GM12878 (cell line): ENCODE data around the gene LILRB5. TPM values are rescaled to one million over a fixed set of nuclear protein-coding genes. Genes with fewer than 3 reads are reported as not detected.

ENCODE experiments used
- ATAC-seq: fragments of 200-7000 bp; cut with Tn5 transposase; 3 replicates; pipeline ENCODE4 v1.9.1; 2020; ENCODE audit warnings: mild to moderate bottlenecking, moderate library complexity
- BruUV-seq: library from RNA; stranded (reverse); fragments of 400-500 nt; replicated peaks from 2 replicates; lab custom pipeline; 2021; lab: Mats Ljungman, UMichigan
- CTCF ChIA-PET: fragments of 300-600 bp; sonication (Branson Sonifier 250); formaldehyde crosslinking; extraction: SDS; loops from one replicate; lab custom pipeline; 2021; ENCODE audit warnings: inconsistent platforms; lab: Yijun Ruan, JAX
- POLR2A ChIA-PET: fragments of 350-600 bp; formaldehyde crosslinking; extraction: SDS; loops from one replicate; lab custom pipeline; 2021; ENCODE audit warnings: inconsistent platforms; lab: Charles Lee
- RAD21 ChIA-PET: fragments of 300-600 bp; sonication (Branson Sonifier 250); formaldehyde crosslinking; loops from one replicate; lab custom pipeline; 2023; ENCODE audit warnings: antibody characterized with exemption; ENCODE audit not compliant: unreplicated experiment; lab: Charles Lee
- SMC1A ChIA-PET: fragments of 300-600 bp; sonication (Branson Sonifier 250); formaldehyde crosslinking; loops from one replicate; lab custom pipeline; 2023; ENCODE audit not compliant: unreplicated experiment, uncharacterized antibody; lab: Charles Lee
- DNase-seq: peaks from one replicate; pipeline ENCODE4 v3.0.0-alpha.2; 2011; ENCODE audit warnings: low read depth, low spot score
- FAIRE-seq: peaks from 3 replicates; lab custom pipeline; 2011; peaks lifted over from hg19 to GRCh38; lab: Jason Lieb, UNC
- H2AFZ ChIP-seq: 2 replicates; pipeline ENCODE4 v1.6.0; 2011; ENCODE audit warnings: low read depth, low read length, control low read depth; ENCODE audit not compliant: control insufficient read depth
- H3K27ac ChIP-seq: 2 replicates; pipeline ENCODE4 v1.5.1; 2011; ENCODE audit warnings: control low read depth; ENCODE audit not compliant: control insufficient read depth, insufficient read depth
- H3K27me3 ChIP-seq, 2 experiments: replicated peaks in 1 of 2; 2 replicates each; pipeline versions ENCODE4 v1.6.0 to v1.6.1; 2011; ENCODE audit warnings: low read length in 1 of 2; ENCODE audit not compliant: control insufficient read depth in 2 of 2, insufficient read depth in 2 of 2
- H3K36me3 ChIP-seq, 2 experiments: 2 replicates each; pipeline ENCODE4 v1.5.1; 2011; ENCODE audit warnings: low read length in 1 of 2; ENCODE audit not compliant: control insufficient read depth in 2 of 2, insufficient read depth in 2 of 2
- H3K4me1 ChIP-seq: 2 replicates; pipeline ENCODE4 v1.6.1; 2011; ENCODE audit warnings: mild to moderate bottlenecking, low read length, moderate library complexity, mixed read lengths; ENCODE audit not compliant: control insufficient read depth, insufficient read depth
- H3K4me2 ChIP-seq: 2 replicates; pipeline ENCODE4 v1.6.0; 2011; ENCODE audit warnings: control low read depth; ENCODE audit not compliant: control insufficient read depth, insufficient read depth
- H3K4me3 ChIP-seq: fragments of 200-600 bp; sonication (generic); 2 replicates; pipeline ENCODE4 v1.5.1; 2016
- H3K79me2 ChIP-seq: 2 replicates; pipeline ENCODE4 v1.6.0; 2011; ENCODE audit warnings: low read length; ENCODE audit not compliant: control insufficient read depth, insufficient read depth
- H3K9ac ChIP-seq: 2 replicates; pipeline ENCODE4 v1.8.0; 2011; ENCODE audit warnings: low read length, control low read depth, mixed read lengths; ENCODE audit not compliant: control insufficient read depth, insufficient read depth
- H3K9me3 ChIP-seq: replicated peaks from 3 replicates; pipeline ENCODE4 v1.5.1; 2011; ENCODE audit warnings: mild to moderate bottlenecking, low read length; ENCODE audit not compliant: control insufficient read depth, insufficient read depth
- H4K20me1 ChIP-seq: 2 replicates; pipeline ENCODE4 v1.6.0; 2011; ENCODE audit not compliant: control insufficient read depth, insufficient read depth
- ATF3 ChIP-seq: IDR thresholded peaks from 2 replicates; pipeline ENCODE4 v1.6.1; 2011; ENCODE audit warnings: low read depth, mild to moderate bottlenecking, low read length, moderate library complexity, borderline replicate concordance; ENCODE audit errors: extremely low read depth
- BACH1 ChIP-seq: fragments of 450-650 bp; IDR thresholded peaks from 2 replicates; pipeline ENCODE4 v1.6.1; 2017; ENCODE audit warnings: mild to moderate bottlenecking, borderline replicate concordance
- BHLHE40 ChIP-seq, 2 experiments: fragments of 450-650 bp in 1 of 2; IDR thresholded peaks; 2 replicates each; pipeline ENCODE4 v1.6.1; 2011 to 2017; ENCODE audit warnings: low read depth in 2 of 2, borderline replicate concordance in 1 of 2, improper control_type of control experiment in 1 of 2, low read length in 1 of 2, mild to moderate bottlenecking in 1 of 2
- EGR1 ChIP-seq, 2 experiments: IDR thresholded peaks; 1 replicate in 1 of 2; 2 replicates in 1 of 2; pipeline ENCODE4 v1.6.1; 2011 to 2012; ENCODE audit warnings: low read depth in 2 of 2, low read length in 2 of 2, borderline replicate concordance in 1 of 2, mild to moderate bottlenecking in 1 of 2, moderate library complexity in 1 of 2
- FOS ChIP-seq: IDR thresholded peaks from 3 replicates; pipeline ENCODE4 v1.6.1; 2011; ENCODE audit warnings: borderline replicate concordance; ENCODE audit not compliant: insufficient read length; ENCODE audit errors: extremely low read depth
- FOXK2 ChIP-seq: fragments of 450-650 bp; IDR thresholded peaks from 2 replicates; pipeline ENCODE4 v1.6.1; 2017; ENCODE audit warnings: mild to moderate bottlenecking, moderate library complexity
- FOXM1 ChIP-seq: IDR thresholded peaks from 2 replicates; pipeline ENCODE4 v1.6.1; 2012; ENCODE audit warnings: low read depth, mild to moderate bottlenecking, inconsistent platforms, low read length, moderate library complexity
- GATAD2B ChIP-seq: fragments of 450-650 bp; conservative IDR thresholded peaks from 2 replicates; pipeline ENCODE4 v1.6.1; 2017; ENCODE audit warnings: low read depth, mild to moderate bottlenecking, moderate library complexity
- IKZF1 ChIP-seq: fragments of 450-650 bp; conservative IDR thresholded peaks from 2 replicates; pipeline ENCODE4 v1.6.1; 2017; ENCODE audit warnings: antibody characterized with exemption, mild to moderate bottlenecking
- LARP7 ChIP-seq: fragments of 450-650 bp; IDR thresholded peaks from 2 replicates; pipeline ENCODE4 v1.6.1; 2017; ENCODE audit warnings: mild to moderate bottlenecking
- MYC ChIP-seq: IDR thresholded peaks from 2 replicates; pipeline ENCODE4 v1.6.1; 2011; ENCODE audit warnings: mild to moderate bottlenecking, low read length, moderate library complexity, inconsistent platforms; ENCODE audit not compliant: insufficient read depth, insufficient replicate concordance, insufficient read length, severe bottlenecking
- NFIC ChIP-seq: IDR thresholded peaks from 2 replicates; pipeline ENCODE4 v1.6.1; 2012; ENCODE audit warnings: low read depth, mild to moderate bottlenecking, inconsistent platforms, low read length, moderate library complexity
- SPI1 ChIP-seq: IDR thresholded peaks from 2 replicates; pipeline ENCODE4 v1.6.1; 2011; ENCODE audit warnings: low read depth, mild to moderate bottlenecking, low read length, moderate library complexity, borderline replicate concordance; ENCODE audit not compliant: insufficient read depth
- STAT1 ChIP-seq: fragments of 450-650 bp; conservative IDR thresholded peaks from 2 replicates; pipeline ENCODE4 v1.6.1; 2014; ENCODE audit warnings: antibody characterized with exemption, mild to moderate bottlenecking
- SUPT20H ChIP-seq: IDR thresholded peaks from 2 replicates; pipeline ENCODE4 v1.6.1; 2011; ENCODE audit warnings: low read depth, mild to moderate bottlenecking, low read length, moderate library complexity, borderline replicate concordance; ENCODE audit not compliant: control insufficient read depth
- USF1 ChIP-seq: IDR thresholded peaks from 2 replicates; pipeline ENCODE4 v1.6.1; 2011; ENCODE audit warnings: borderline replicate concordance, low read depth, mild to moderate bottlenecking, moderate library complexity, mixed read lengths, low read length; ENCODE audit not compliant: insufficient read depth; ENCODE audit errors: extremely low read length
- ZBED1 ChIP-seq: IDR thresholded peaks from 2 replicates; pipeline ENCODE4 v1.6.1; 2016; ENCODE audit warnings: borderline replicate concordance
- ZNF592 ChIP-seq: fragments of 450-650 bp; IDR thresholded peaks from 2 replicates; pipeline ENCODE4 v1.6.1; 2017; ENCODE audit warnings: mild to moderate bottlenecking, moderate library complexity
- WGBS: methylation state at CpG from one replicate; pipeline ENCODE4 v1.1.6; 2016; ENCODE audit warnings: low lambda C conversion rate; ENCODE audit not compliant: insufficient replicate concordance, insufficient coverage; ENCODE audit errors: missing lambda C conversion rate; 5-methylcytosine and 5-hydroxymethylcytosine counted together
- in situ Hi-C: fragments of 300-500 bp; cut with MboI; formaldehyde crosslinking; loops from 9 replicates; pipeline ENCODE4 v1.14.3; 2018; ENCODE audit warnings: mixed read lengths
- intact Hi-C: fragments of 100-400 bp; cut with micrococcal nuclease; formaldehyde crosslinking; loops from one replicate; pipeline ENCODE4 v1.14.2; 2022; ENCODE audit not compliant: unreplicated experiment
- polyA plus RNA-seq, 11 experiments: library from polyadenylated mRNA; depleted of rRNA in 4 of 11; unstranded in 6 of 11; stranded (reverse) in 5 of 11; fragments of >200 nt; fragmentation: Nextera tagmentation in 4 of 11; fragmentation: Illumina TruSeq in 1 of 11; extraction: Ambion mirVana in 4 of 11; extraction: Trizol in 1 of 11; gene quantifications; 1 replicate in 1 of 11; 2 replicates in 10 of 11; pipeline versions ENCODE4 v1.2.1 to v1.2.3, GENCODE V29; 2011 to 2016; ENCODE audit warnings: inconsistent platforms in 2 of 11, missing spikeins in 2 of 11, low read depth in 1 of 11
- total RNA-seq, 4 experiments: library from RNA; depleted of rRNA in 3 of 4; stranded (reverse); fragments of >200 nt in 3 of 4; fragmentation: Illumina TruSeq in 1 of 4; extraction: Trizol in 1 of 4; gene quantifications; 2 replicates each; pipeline versions ENCODE4 v1.2.1 to v1.2.3, GENCODE V29; 2013 to 2021

The LILRB5 gene
- total and polyA plus RNA-seq, 10 of the 15 experiments (the other 5 are each of a cell fraction or from before 2014, with no cell fraction given): 0.01 to 0.13 TPM; not detected in 8

- TF ChIP-seq LARP7 (no peak), MYC (no peak), FOS (no peak), SPI1 (no peak), NFIC (no peak), ZBED1 (no peak), BACH1 (no peak), EGR1 (IDR thresholded peaks at IDR 0.05; ENCODE audit: borderline replicate concordance in 1 of 2, low read depth in 2 of 2, low read length in 2 of 2) (no peak), BHLHE40 (IDR thresholded peaks at IDR 0.05; ENCODE audit: borderline replicate concordance in 1 of 2, low read depth in 2 of 2, low read length in 1 of 2) (no peak), IKZF1 (no peak), USF1 (no peak), STAT1 (no peak), SUPT20H (no peak), FOXM1 (no peak), GATAD2B (no peak), ZNF592 (no peak), ATF3 (no peak), FOXK2 (no peak)
- no peak overlapping the region for H3K4me2 ChIP-seq
- H3K27ac ChIP-seq: no peak overlapping the region
- H3K79me2 ChIP-seq: no peaks in the 10 kb centered on the region
- ChIA-PET CTCF (no interaction called here), SMC1A (no interaction called here), POLR2A (interaction anchor here (0.6 kb wide), 1 partner anchor 272 kb away, joined by 4 read pairs; no protein-coding TSS in a partner anchor), RAD21 (no interaction called here)
- 7% methylated on average over 8 of the region's 9 CpGs for WGBS
- FAIRE-seq (no peak), DNase-seq (no peak), ATAC-seq (no peak)
- no peaks in the 10 kb centered on the region for H3K9me3 ChIP-seq
- no peaks in the 10 kb centered on the region; the same call in 1 of the 2 replicates for H3K4me1 ChIP-seq
- no peak overlapping the region for H3K4me3 ChIP-seq
- peaks cover 0 to 4% of the 10 kb centered on the region in 2 experiments; a peak in 1 of 4 replicates for H3K27me3 ChIP-seq
- H3K36me3 ChIP-seq: no peaks in the 10 kb centered on the region
- intact Hi-C loops: no loop called here
- no peak overlapping the region for H2AFZ ChIP-seq
- no TSS peak for BruUV-seq
- H3K9ac ChIP-seq: no peak overlapping the region
- in situ Hi-C loops: no loop called here
- no peaks in the 10 kb centered on the region for H4K20me1 ChIP-seq
Observed at GRCh38 chr19:54252243-54252642, 4.8 kb downstream of the LILRB5 start.
